ENCODE measurements around the gene TSSK6.
A peak's percentile ranks its signal among the peaks of the same experiment; 100 is the strongest.

TSSK6 gene

GRCh38 chr19:19514881-19515641 lies at the start of gene TSSK6:
TSS of gene TSSK6 (minus strand) at chr19:19515548. CDS start at chr19:19515427, 121 bp downstream.
- H3K4me3 ChIP-seq (ENCODE audit: low read length) = peak within 1 kb of the TSS; percentile 84
- no peak for TF ChIP-seq ZNF274 (IDR thresholded peaks at IDR 0.05; ENCODE audit: low read depth, low read length)

DNA sequence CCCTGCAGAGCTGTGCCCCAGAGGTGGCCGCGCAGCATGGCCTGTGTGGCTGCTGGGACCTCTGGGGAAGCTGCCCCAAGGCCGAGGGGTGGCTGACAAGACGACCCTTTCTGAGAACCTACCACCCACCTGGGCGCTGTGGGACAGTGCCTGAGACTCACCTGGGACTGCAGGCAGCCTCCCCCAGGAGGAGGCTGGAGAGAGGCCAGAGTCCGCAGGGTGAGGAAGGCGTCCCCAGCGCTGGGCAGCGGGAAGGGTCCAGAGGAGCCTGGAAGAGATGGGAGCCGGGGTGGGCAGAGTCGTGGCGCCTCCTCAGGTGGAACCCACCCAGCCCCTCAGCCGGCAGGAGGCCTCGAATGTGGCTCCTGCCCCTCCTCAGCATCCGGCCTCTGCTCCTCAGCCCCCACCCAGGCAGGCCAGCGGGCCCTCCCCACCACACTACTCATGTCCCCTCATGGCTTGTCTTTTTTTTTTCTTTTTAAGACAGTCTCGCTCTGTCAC lies 48.0 kb upstream of the TSSK6 start:
- H3K4me3 ChIP-seq (ENCODE audit: low read length) = no peak overlapping the region
- no peak for TF ChIP-seq ZNF274 (IDR thresholded peaks at IDR 0.05; ENCODE audit: low read depth, low read length)

DNA sequence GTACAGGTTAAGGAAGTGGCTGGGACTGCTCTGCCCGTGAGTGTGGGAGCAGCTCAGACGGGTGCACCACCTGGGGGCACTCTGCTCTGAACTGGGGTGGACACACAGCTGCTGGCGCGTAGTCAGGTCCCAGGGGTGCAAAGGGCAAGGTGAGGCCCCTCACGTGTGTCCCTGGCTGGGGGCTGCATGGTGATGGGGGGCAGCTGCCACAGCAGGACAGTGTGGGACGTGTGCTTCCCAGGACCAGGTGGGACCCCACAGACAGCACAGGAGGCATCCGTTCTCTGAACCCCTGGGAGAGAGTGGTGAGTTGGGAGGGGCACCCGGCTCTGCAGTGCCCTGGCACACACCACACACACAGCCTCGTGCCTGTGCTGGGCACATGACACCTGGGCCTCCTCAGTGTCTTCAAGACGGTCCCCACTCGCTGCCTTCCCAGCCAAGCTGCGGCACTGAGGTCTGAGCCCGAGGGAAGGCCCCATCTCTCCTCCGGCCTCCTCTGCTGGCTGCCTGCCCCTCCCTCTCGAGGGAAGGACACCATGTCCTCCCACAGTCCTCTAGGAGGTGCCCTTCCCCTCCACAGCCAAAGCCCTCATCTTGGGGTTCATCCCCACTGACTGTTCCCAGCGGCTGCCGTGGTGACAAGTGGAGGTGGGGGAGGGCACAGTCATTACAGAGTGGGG lies 47.5 kb upstream of the TSSK6 start:
- TF ChIP-seq ZNF274 (IDR thresholded peaks at IDR 0.05; ENCODE audit: low read depth, low read length) = no peak
- no peak overlapping the region for H3K4me3 ChIP-seq (ENCODE audit: low read length)

- TF ChIP-seq ZNF274 (IDR thresholded peaks at IDR 0.05; ENCODE audit: low read depth, low read length) = no peak
- H3K4me3 ChIP-seq (ENCODE audit: low read length) = no peak overlapping the region
Measured at GRCh38 chr19:19561946-19562664, 46.8 kb upstream of the TSSK6 start.

DNA sequence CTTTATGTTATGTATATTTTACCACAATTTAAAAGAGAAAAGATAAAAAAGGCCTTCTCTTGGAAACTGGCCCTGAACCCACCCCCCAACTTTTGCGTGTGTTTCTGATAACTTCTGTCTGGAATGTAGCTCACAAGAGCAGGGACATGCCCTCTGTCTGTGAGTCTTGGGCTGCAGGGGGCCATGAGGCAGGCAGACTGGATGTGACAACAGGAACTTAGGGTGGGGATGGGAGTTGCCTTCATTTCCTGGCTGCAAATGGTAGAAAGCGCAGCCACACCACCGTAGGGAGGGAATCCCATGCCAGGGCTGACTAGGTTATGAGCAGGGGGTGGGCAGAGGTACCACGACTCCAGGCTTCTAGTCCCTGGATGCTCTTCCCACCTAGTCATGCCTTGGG lies 44.6 kb upstream of the TSSK6 start:
- no peak for TF ChIP-seq ZNF274 (IDR thresholded peaks at IDR 0.05; ENCODE audit: low read depth, low read length)
- no peak overlapping the region for H3K4me3 ChIP-seq (ENCODE audit: low read length)

DNA sequence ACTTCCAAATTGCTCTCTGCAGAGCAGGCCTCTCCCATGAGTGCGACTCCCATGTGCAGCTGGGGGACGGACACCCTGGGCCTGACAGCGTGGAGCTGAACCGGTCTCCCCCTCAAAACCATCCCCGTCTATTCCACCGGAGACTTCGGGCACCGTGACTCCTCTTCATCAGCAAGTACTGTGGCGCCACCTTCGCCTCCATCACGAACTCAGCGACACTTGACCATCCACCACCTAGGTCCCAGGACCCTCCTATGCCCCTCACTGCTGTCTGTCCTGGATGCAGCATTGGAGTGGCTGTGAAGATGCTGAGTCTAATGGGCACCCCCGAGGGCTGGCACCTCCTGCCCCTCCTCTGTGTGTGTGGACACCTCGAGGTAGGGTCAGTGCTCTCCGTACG lies 43.3 kb upstream of the TSSK6 start:
- no peak for TF ChIP-seq ZNF274 (IDR thresholded peaks at IDR 0.05; ENCODE audit: low read depth, low read length)
- no peak overlapping the region for H3K4me3 ChIP-seq (ENCODE audit: low read length)

GRCh38 chr19:19558055-19558454 lies 42.7 kb upstream of the TSSK6 start:
- H3K4me3 ChIP-seq (ENCODE audit: low read length) = no peak overlapping the region
- no peak for TF ChIP-seq ZNF274 (IDR thresholded peaks at IDR 0.05; ENCODE audit: low read depth, low read length)

GRCh38 chr19:19554074-19555023 lies 39.0 kb upstream of the TSSK6 start:
- TF ChIP-seq ZNF274 (IDR thresholded peaks at IDR 0.05; ENCODE audit: low read depth, low read length) = no peak
- no peak overlapping the region for H3K4me3 ChIP-seq (ENCODE audit: low read length)

DNA sequence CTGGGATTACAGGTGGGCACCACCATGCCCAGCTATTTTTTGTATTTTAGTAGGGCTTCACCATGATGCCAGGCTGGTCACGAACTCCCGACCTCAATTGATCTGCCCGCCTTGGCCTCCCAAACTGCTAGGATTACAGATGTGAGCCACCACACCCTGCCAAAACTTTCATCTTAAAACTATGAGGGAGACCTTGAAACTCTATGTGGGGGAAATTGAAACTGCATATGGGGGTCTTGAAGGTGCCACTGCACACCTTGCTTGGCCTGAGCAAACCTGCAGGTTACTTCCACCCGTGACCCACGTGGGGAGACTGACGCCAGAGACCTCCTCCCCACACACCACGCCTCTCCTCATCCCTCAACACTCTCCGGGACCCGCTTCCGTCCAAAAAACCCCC lies 38.3 kb upstream of the TSSK6 start:
- H3K4me3 ChIP-seq (ENCODE audit: low read length) = no peak overlapping the region
- TF ChIP-seq ZNF274 (IDR thresholded peaks at IDR 0.05; ENCODE audit: low read depth, low read length) = no peak

- no peak overlapping the region for H3K4me3 ChIP-seq (ENCODE audit: low read length)
- TF ChIP-seq ZNF274 (IDR thresholded peaks at IDR 0.05; ENCODE audit: low read depth, low read length) = no peak
Measured at GRCh38 chr19:19552798-19553197, 37.5 kb upstream of the TSSK6 start.

GRCh38 chr19:19551853-19552192 lies 36.5 kb upstream of the TSSK6 start:
- no peak overlapping the region for H3K4me3 ChIP-seq (ENCODE audit: low read length)
- TF ChIP-seq ZNF274 (IDR thresholded peaks at IDR 0.05; ENCODE audit: low read depth, low read length) = no peak

DNA sequence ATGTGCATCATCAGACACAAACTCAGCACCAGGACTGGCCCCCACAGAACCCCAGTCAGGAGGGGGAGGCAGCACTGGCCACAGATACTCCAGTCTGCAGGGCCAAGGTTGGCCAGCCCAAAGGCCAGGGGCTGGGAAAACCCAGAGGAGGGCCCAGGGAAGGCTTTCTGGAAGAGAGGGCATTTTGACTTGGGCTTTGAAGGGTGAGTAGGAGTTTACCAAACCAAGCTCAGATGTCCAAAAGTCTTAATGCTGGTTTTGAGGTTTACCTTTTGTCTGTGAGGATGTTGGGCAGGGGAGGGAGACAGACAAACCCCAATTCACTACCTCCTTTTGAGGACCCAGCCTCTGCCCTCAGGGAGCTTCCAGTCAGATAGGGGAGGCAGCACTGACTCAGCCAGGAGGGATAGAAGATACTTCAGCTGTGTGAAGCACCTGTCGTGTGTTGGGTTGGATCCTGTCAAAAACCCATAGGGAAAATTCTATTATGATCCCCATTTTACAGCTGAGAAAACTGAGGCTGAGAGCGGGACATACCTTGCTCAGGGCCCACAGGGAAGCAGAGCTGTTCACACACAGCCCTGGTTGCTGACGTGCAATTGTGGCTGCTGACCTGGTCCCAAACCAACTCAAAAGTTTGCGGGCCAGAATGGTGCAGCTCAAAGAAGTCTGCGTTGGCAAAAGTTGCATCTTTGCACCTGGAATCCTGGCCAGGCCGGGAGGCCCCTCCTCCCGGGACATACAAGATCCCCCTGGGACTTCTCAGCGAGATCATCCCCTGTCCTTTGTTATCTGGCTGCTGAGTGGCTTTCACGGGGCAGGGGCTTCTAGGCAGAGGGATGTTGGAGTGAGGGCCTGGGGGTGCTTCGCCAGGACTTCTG lies 35.9 kb upstream of the TSSK6 start:
- no peak overlapping the region for H3K4me3 ChIP-seq (ENCODE audit: low read length)
- TF ChIP-seq ZNF274 (IDR thresholded peaks at IDR 0.05; ENCODE audit: low read depth, low read length) = no peak

DNA sequence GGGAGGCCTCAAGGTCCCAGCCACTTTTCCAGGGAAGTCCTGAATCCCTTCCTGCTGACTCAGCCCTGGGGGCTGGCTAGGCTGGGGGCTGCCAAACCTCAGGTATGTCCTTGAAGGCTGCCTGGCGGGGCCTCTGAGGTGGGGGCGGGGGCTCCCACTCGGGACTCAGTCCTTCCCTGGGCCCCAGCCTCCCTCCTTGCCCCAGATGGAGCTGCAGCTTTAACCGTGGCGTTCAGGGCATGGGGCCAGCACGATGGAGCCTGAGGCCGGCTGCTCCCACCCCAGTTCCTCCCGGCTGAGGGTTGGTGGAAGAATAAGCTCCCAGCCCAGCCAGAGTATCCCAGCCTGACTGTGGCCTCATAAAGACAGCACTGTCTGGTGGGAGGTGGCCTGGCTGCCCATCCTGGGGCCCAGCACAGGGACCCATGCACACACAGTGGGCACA lies 35.2 kb upstream of the TSSK6 start:
- TF ChIP-seq ZNF274 (IDR thresholded peaks at IDR 0.05; ENCODE audit: low read depth, low read length) = no peak

More for the DNA sequence above, 35.2 kb upstream of the TSSK6 start:
- no peak overlapping the region for H3K4me3 ChIP-seq (ENCODE audit: low read length)
